ENCODE data around the gene TNS2. TPM values are rescaled to one million over a fixed set of nuclear protein-coding genes. Genes with fewer than 3 reads are reported as not detected.

TNS2 gene
- polyA plus RNA-seq, 1 of the 3 experiments (the other 2 are of a cell fraction), result 50.0 TPM

DNA sequence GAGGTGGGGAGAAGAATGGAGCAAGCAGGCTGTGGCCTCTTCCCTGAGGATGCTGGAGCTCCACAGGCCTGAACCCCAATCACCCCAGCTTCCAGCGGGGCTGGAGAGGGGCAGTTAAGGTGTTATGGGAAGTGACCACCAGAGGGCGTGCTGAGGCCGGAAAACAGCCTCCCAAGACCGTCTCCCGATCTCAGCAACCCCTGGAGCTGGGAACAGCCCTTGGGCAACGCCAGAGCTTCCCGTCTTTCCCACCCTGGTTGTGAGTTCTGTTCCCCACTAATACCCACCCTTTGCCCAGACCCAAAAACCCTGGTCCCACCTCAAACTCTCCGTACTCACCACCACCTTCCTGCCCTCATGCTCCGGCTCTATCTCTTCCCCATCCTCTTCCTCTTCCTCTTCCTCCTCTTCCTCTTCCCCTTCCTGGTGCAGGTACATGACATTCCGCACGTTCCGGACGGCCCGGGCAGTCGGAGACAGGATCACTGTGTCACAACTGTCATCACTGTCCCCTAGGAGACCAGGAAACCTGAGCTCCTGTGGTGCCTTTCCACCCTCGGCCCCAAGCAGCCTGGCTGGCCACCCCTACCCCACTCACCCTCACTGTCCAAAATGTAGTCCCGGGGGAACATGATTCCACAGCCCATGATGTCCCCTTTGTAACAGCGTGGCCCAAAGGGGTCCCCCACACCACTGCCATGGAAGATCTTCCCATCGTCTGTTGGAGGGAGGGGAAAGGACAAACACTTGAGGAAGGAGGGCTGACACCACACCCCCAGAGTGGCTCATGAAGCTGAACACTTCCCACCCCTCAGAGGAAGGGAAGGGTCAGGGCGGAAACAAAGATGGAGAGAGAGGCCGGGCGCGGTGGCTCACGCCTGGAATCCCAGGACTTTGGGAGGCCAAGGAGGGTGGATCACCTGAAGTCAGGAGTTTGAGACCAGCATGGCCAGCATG, 16.4 kb downstream of the TNS2 start:
- Histone ChIP-seq H3K9ac (peak overlapping the region; percentile 55; the same call in 1 of the 2 replicates), H3K4me2 (peak overlapping the region; percentile 37; the same call in 1 of the 2 replicates), H3K4me1 (ENCODE audit: control insufficient read depth in 1 of 2, insufficient read depth in 2 of 2, low read depth in 1 of 2, low read length in 1 of 2) (peaks cover 20 to 22% of the 10 kb centered on the region in 2 experiments; a peak in 3 of 4 replicates)

More for the DNA sequence above, 16.4 kb downstream of the TNS2 start:
- H3F3A ChIP-seq (replicated peaks; ENCODE audit: insufficient read depth), result peaks cover 33% of the 10 kb centered on the region
- no peak overlapping the region; a peak in 1 of 4 replicates for H3K4me3 ChIP-seq (ENCODE audit: low read depth in 2 of 2, low read length in 1 of 2)
- WGBS (ENCODE audit: low lambda C conversion rate), result 49% methylated on average over 23 of the region's 24 CpGs
- no peaks in the 10 kb centered on the region for H3K9me3 ChIP-seq
- TF ChIP-seq NFIC (IDR thresholded peaks at IDR 0.05; ENCODE audit: borderline replicate concordance) (no peak), GATA2 (CRISPR knock-in tag; IDR thresholded peaks at IDR 0.05) (no peak), MXI1 (IDR thresholded peaks at IDR 0.05; ENCODE audit: low read depth, low read length) (no peak), RFX5 (IDR thresholded peaks at IDR 0.05; ENCODE audit: low read length) (no peak), CHD2 (IDR thresholded peaks at IDR 0.05; ENCODE audit: low read length, partially characterized antibody) (peak; percentile 21), FOSL2 (IDR thresholded peaks at IDR 0.05; ENCODE audit: borderline replicate concordance, low read depth) (no peak), ELF1 (IDR thresholded peaks at IDR 0.05) (no peak), EZH2phosphoT487 (IDR thresholded peaks at IDR 0.05; ENCODE audit: borderline replicate concordance, low read depth) (no peak), MEF2A (IDR thresholded peaks at IDR 0.05; ENCODE audit: borderline replicate concordance, low read depth) (no peak), RAD21 (IDR thresholded peaks at IDR 0.05; ENCODE audit: low read length) (peak; percentile 94), TAF1 (IDR thresholded peaks at IDR 0.05; ENCODE audit: borderline replicate concordance, low read depth, low read length) (no peak), GABPA (IDR thresholded peaks at IDR 0.05; ENCODE audit: low read depth) (no peak), RXRA (IDR thresholded peaks at IDR 0.05; ENCODE audit: borderline replicate concordance, low read depth) (no peak), SMC3 (IDR thresholded peaks at IDR 0.05; ENCODE audit: low read depth, low read length) (peak; percentile 95), RCOR1 (IDR thresholded peaks at IDR 0.05; ENCODE audit: low read length) (0 out of 2 replicates have a peak, but pooled peaks have one; percentile 28), NRF1 (IDR thresholded peaks at IDR 0.05; ENCODE audit: low read depth, low read length) (no peak)
- TF ChIP-seq, protein P1, sequence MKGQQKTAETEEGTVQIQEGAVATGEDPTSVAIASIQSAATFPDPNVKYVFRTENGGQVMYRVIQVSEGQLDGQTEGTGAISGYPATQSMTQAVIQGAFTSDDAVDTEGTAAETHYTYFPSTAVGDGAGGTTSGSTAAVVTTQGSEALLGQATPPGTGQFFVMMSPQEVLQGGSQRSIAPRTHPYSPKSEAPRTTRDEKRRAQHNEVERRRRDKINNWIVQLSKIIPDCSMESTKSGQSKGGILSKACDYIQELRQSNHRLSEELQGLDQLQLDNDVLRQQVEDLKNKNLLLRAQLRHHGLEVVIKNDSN (IDR thresholded peaks at IDR 0.05; ENCODE audit: borderline replicate concordance, low read depth), result no peak
- TF ChIP-seq, protein P2, sequence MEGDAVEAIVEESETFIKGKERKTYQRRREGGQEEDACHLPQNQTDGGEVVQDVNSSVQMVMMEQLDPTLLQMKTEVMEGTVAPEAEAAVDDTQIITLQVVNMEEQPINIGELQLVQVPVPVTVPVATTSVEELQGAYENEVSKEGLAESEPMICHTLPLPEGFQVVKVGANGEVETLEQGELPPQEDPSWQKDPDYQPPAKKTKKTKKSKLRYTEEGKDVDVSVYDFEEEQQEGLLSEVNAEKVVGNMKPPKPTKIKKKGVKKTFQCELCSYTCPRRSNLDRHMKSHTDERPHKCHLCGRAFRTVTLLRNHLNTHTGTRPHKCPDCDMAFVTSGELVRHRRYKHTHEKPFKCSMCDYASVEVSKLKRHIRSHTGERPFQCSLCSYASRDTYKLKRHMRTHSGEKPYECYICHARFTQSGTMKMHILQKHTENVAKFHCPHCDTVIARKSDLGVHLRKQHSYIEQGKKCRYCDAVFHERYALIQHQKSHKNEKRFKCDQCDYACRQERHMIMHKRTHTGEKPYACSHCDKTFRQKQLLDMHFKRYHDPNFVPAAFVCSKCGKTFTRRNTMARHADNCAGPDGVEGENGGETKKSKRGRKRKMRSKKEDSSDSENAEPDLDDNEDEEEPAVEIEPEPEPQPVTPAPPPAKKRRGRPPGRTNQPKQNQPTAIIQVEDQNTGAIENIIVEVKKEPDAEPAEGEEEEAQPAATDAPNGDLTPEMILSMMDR (IDR thresholded peaks at IDR 0.05), result peak; percentile 84
- TF ChIP-seq, protein P3, sequence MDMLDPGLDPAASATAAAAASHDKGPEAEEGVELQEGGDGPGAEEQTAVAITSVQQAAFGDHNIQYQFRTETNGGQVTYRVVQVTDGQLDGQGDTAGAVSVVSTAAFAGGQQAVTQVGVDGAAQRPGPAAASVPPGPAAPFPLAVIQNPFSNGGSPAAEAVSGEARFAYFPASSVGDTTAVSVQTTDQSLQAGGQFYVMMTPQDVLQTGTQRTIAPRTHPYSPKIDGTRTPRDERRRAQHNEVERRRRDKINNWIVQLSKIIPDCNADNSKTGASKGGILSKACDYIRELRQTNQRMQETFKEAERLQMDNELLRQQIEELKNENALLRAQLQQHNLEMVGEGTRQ (IDR thresholded peaks at IDR 0.05; ENCODE audit: borderline replicate concordance, low read depth, low read length), result no peak
- TF ChIP-seq, protein P4, sequence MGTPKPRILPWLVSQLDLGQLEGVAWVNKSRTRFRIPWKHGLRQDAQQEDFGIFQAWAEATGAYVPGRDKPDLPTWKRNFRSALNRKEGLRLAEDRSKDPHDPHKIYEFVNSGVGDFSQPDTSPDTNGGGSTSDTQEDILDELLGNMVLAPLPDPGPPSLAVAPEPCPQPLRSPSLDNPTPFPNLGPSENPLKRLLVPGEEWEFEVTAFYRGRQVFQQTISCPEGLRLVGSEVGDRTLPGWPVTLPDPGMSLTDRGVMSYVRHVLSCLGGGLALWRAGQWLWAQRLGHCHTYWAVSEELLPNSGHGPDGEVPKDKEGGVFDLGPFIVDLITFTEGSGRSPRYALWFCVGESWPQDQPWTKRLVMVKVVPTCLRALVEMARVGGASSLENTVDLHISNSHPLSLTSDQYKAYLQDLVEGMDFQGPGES (IDR thresholded peaks at IDR 0.05; ENCODE audit: low read depth, low read length), result no peak
- no peaks in the 10 kb centered on the region for H3K27me3 ChIP-seq (ENCODE audit: insufficient read depth)
- peak; percentile 92 for DNase-seq
- H4K20me1 ChIP-seq (ENCODE audit: insufficient read depth), result no peaks in the 10 kb centered on the region
- no peaks in the 10 kb centered on the region for H3K9me2 ChIP-seq
- H2AFZ ChIP-seq (ENCODE audit: low read depth), result no peak overlapping the region
- peaks cover 8 to 21% of the 10 kb centered on the region in 2 experiments for H3K36me3 ChIP-seq (replicated peaks in 1 of 2; ENCODE audit: control insufficient read depth in 1 of 2, insufficient read depth in 2 of 2, low read length in 1 of 2)
- ChIA-PET POLR2A (interaction anchor here (1.0 to 2.1 kb wide), 6 partner anchors 13 to 93 kb away, joined by 3 to 10 read pairs (median 5); partner anchors contain the start of genes IGFBP6, SOAT2 and SPRYD3), CTCF (interaction anchor here (0.6 to 14.5 kb wide), 49 partner anchors 8 to 259 kb away, joined by 3 to 385 read pairs (median 5); partner anchors contain the start of genes AAAS, CSAD, ESPL1 and IGFBP6)
- 0 out of 2 replicates have a peak, but pooled peaks cover 2% of the 10 kb centered on the region for H3K79me2 ChIP-seq (ENCODE audit: insufficient read depth)
- H3K27ac ChIP-seq (ENCODE audit: low read depth in 2 of 2, low read length in 1 of 2), result peak overlapping the region in 1 of 2 experiments; percentile 66; a peak in 2 of 4 replicates

Measured in SK-N-SH (cell line).